ENCODE results near the gene SEMA3B. TPM values are rescaled to one million over a fixed set of nuclear protein-coding genes. Genes with fewer than 3 reads are reported as not detected.

Gene SEMA3B
- total and polyA plus RNA-seq, 2 of the 4 experiments (the other 2 are of a cell fraction), result 4.3 to 29.3 TPM

- Histone ChIP-seq H3K79me1 (ENCODE audit: low read depth in 1 of 2, low read length in 2 of 2) (no peaks in the 10 kb centered on the region), H3K4me1 (ENCODE audit: control insufficient read depth, insufficient read depth, low read length) (no peaks in the 10 kb centered on the region), H2AK5ac (ENCODE audit: low read depth, low read length) (no peak overlapping the region), H2BK120ac (ENCODE audit: low read depth, low read length) (no peak overlapping the region), H3K4ac (ENCODE audit: low read depth, low read length) (no peak overlapping the region), H3K27ac (ENCODE audit: insufficient read depth, low read length) (no peak overlapping the region), H4K20me1 (ENCODE audit: insufficient read depth, low read length) (no peaks in the 10 kb centered on the region), H2BK20ac (ENCODE audit: low read depth, low read length) (no peak overlapping the region), H3K27me3 (ENCODE audit: control insufficient read depth, insufficient read depth, low read length) (peaks cover 24% of the 10 kb centered on the region; the same call in 1 of the 2 replicates), H3K14ac (replicated peaks; ENCODE audit: low read depth, low read length) (no peak overlapping the region), H3K9me3 (ENCODE audit: control insufficient read depth, insufficient read depth, low read length) (no peaks in the 10 kb centered on the region), H4K5ac (ENCODE audit: low read depth, low read length) (no peak overlapping the region), H3K23ac (ENCODE audit: low read depth, low read length) (no peak overlapping the region), H3K36me3 (ENCODE audit: control insufficient read depth, insufficient read depth, low read length) (no peaks in the 10 kb centered on the region), H4K8ac (ENCODE audit: low read depth in 2 of 2, low read length in 2 of 2) (no peak overlapping the region), H3K9ac (ENCODE audit: low read depth, low read length) (no peak overlapping the region), H3K18ac (ENCODE audit: low read depth, low read length) (no peak overlapping the region), H2BK15ac (ENCODE audit: low read depth, low read length) (no peak overlapping the region), H4K91ac (ENCODE audit: insufficient read depth, low read depth, low read length) (no peak overlapping the region), H2BK5ac (ENCODE audit: low read depth, low read length, poor library complexity, severe bottlenecking) (no peak overlapping the region), H3K4me3 (ENCODE audit: insufficient read depth, low read depth, low read length) (no peak overlapping the region), H3K4me2 (ENCODE audit: low read depth, low read length) (no peak overlapping the region), H3K9me1 (ENCODE audit: insufficient read depth, low read length) (no peaks in the 10 kb centered on the region), H3K56ac (ENCODE audit: extremely low read depth, insufficient read depth, low read length) (no peak overlapping the region), H2AFZ (replicated peaks; ENCODE audit: low read length, poor library complexity) (no peak overlapping the region), H2AK9ac (replicated peaks; ENCODE audit: low read depth, low read length, poor library complexity) (no peak overlapping the region)
- in situ Hi-C loops (cut with MboI; ENCODE audit: low sequenced_read_pairs), result no loop called here
- 90% methylated on average over 2 of the region's 5 CpGs; no CpG with 5 or more reads in 1 of the 2 experiments for WGBS, 2 experiments (ENCODE audit: extremely low coverage in 2 of 2, insufficient read length in 1 of 2)
- ChIA-PET CTCF (no interaction called here), POLR2A (ENCODE audit: unreplicated experiment) (no interaction called here)
- DNase-seq, result no peak
- intact Hi-C loops (cut with micrococcal nuclease), result no loop called here
- no TSS peak for BruUV-seq (replicated peaks)
- no peak for ATAC-seq (ENCODE audit: low read depth)
- TF ChIP-seq CHD1 (IDR thresholded peaks at IDR 0.05; ENCODE audit: low read depth, low read length) (no peak), USF2 (IDR thresholded peaks at IDR 0.05; ENCODE audit: low read depth, low read length) (no peak), ELK1 (IDR thresholded peaks at IDR 0.05; ENCODE audit: borderline replicate concordance, low read depth, low read length) (no peak), MXI1 (IDR thresholded peaks at IDR 0.05; ENCODE audit: borderline replicate concordance, low read depth, low read length) (no peak), BHLHE40 (IDR thresholded peaks at IDR 0.05; ENCODE audit: low read depth, low read length) (no peak), CEBPB (IDR thresholded peaks at IDR 0.05; ENCODE audit: low read depth, low read length) (no peak), RFX5 (IDR thresholded peaks at IDR 0.05; ENCODE audit: low read depth, low read length) (no peak), NFE2L2 (IDR thresholded peaks at IDR 0.05; ENCODE audit: low read depth, low read length) (no peak), MAZ (IDR thresholded peaks at IDR 0.05; ENCODE audit: borderline replicate concordance, low read depth, low read length) (no peak), POLR2A (IDR thresholded peaks at IDR 0.05; ENCODE audit: low read depth, low read length) (no peak), SMC3 (IDR thresholded peaks at IDR 0.05; ENCODE audit: low read depth, low read length) (no peak), RCOR1 (IDR thresholded peaks at IDR 0.05; ENCODE audit: insufficient replicate concordance, low read length) (no peak), FOS (IDR thresholded peaks at IDR 0.05; ENCODE audit: low read depth, low read length) (no peak), CTCF (conservative IDR thresholded peaks at IDR 0.05; ENCODE audit: low read depth, low read length) (no peak), RAD21 (IDR thresholded peaks at IDR 0.05; ENCODE audit: low read length) (no peak), MAFK (IDR thresholded peaks at IDR 0.05; ENCODE audit: low read depth, low read length) (no peak)
- dilution Hi-C loops (cut with HindIII; ENCODE audit: low sequenced_read_pairs, unreplicated experiment), result no loop called here
These were observed 49.7 kb upstream of the SEMA3B start for GRCh38 chr3:50219285-50219684.
